ENCODE data around the gene WDR49. TPM values are rescaled to one million over a fixed set of nuclear protein-coding genes. Genes with fewer than 3 reads are reported as not detected.

WDR49 gene
- total RNA-seq, 1 donor = under 0.01 TPM

GRCh38 chr3:167657684-167658225 lies 4.0 kb upstream of the WDR49 start:
- DNase-seq (ENCODE audit: low read depth) = no peak
- no peak overlapping the region for H3K4me3 ChIP-seq (ENCODE audit: low read depth, low read length)
- no peak for TF ChIP-seq CTCF (IDR thresholded peaks at IDR 0.05; ENCODE audit: insufficient read depth, low read depth, low read length)

GRCh38 chr3:167656821-167657220 lies 3.1 kb upstream of the WDR49 start:
- H3K4me3 ChIP-seq (ENCODE audit: low read depth, low read length) = no peak overlapping the region
- DNase-seq (ENCODE audit: low read depth) = no peak
- no peak for TF ChIP-seq CTCF (IDR thresholded peaks at IDR 0.05; ENCODE audit: insufficient read depth, low read depth, low read length)

DNA sequence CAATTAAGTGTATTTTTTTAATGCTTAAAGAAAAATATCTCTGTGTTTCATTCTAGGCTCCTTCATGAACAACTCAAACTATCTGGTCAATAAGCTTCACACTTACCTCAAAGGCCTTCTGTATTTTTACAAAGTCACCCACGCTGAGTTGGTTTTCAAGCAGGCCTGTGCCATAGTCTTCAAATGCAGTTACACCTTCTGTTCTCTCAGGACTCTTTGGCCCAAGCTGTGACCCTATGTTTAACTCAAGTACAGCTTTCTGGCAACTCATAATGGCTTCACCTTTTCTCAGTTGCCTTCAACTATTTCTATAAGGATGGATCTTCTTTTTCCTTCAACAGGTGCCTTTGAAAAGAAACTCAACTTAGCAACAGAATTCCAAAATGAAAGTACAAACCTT lies 587 bp downstream of the WDR49 start:
- no peak for DNase-seq (ENCODE audit: low read depth)
- no peak overlapping the region for H3K4me3 ChIP-seq (ENCODE audit: low read depth, low read length)
- no peak for TF ChIP-seq CTCF (IDR thresholded peaks at IDR 0.05; ENCODE audit: insufficient read depth, low read depth, low read length)

DNA sequence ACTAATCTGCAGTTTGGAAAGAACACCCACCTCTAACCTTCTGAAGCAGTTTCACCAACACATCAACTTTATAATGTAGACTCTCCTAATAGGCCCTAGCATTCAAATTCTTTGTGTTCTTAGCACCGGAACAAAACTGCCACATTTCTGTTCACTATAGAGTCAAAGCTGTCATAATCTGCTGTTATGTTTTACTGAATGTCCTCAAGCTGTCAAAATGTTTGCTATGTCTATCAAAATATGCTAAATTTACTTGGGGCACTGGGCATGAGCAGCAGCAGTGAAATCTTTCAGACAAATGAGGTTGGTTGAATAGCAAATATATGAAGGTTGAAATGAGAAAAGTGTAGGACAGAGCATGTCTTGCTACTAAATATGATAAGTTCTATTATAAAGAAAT lies 1.9 kb downstream of the WDR49 start:
- DNase-seq (ENCODE audit: low read depth) = no peak
- no peak for TF ChIP-seq CTCF (IDR thresholded peaks at IDR 0.05; ENCODE audit: insufficient read depth, low read depth, low read length)
- H3K4me3 ChIP-seq (ENCODE audit: low read depth, low read length) = no peak overlapping the region

DNA sequence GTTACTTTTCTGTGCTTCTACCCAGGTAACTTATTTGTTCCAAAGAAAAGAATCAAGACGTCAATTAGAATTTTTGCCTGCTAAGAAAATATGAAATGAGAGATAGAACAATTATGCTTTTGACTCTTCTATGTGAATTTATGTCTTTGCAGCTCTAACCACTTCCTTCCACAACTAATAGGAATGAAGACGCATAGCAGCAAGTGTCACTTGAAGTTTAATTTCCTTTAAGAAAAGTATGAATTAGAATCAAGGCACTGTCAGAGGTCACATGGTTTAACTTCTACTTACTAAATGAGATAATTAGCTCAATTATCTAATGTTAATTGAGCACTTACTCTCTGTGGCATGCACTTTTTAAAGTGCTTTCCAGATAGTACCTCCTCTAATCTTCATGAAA lies 3.3 kb downstream of the WDR49 start:
- DNase-seq (ENCODE audit: low read depth) = no peak
- H3K4me3 ChIP-seq (ENCODE audit: low read depth, low read length) = no peak overlapping the region
- TF ChIP-seq CTCF (IDR thresholded peaks at IDR 0.05; ENCODE audit: insufficient read depth, low read depth, low read length) = no peak

DNA sequence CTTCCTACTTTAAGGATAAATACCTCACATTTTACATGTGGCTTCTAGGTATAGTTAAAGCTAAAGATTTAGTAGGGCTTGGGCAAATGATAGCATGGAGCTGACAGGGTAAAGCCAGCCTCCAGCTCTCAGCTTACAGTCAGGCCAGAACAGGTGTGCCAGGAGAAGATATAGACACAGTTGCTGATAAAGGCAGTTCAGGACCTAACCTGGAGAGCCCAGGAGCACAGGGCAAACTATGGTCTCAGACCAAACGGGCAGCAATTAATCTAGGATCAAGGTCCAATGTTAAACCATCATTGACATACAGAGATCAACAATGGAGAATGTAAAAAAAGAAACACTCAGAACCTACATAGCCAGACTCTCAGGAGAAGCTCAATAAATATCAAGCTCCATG lies 4.0 kb downstream of the WDR49 start:
- no peak for DNase-seq (ENCODE audit: low read depth)
- no peak overlapping the region for H3K4me3 ChIP-seq (ENCODE audit: low read depth, low read length)
- no peak for TF ChIP-seq CTCF (IDR thresholded peaks at IDR 0.05; ENCODE audit: insufficient read depth, low read depth, low read length)

- TF ChIP-seq CTCF (IDR thresholded peaks at IDR 0.05; ENCODE audit: insufficient read depth, low read depth, low read length) = no peak
- DNase-seq (ENCODE audit: low read depth) = no peak
- H3K4me3 ChIP-seq (ENCODE audit: low read depth, low read length) = no peak overlapping the region
These were observed 9.1 kb downstream of the WDR49 start for GRCh38 chr3:167644611-167645010.

Data from fibroblast of villous mesenchyme (primary cell).